HG03280 (cell line): ENCODE results near the gene SYT2.
"Not testable (repeated sequence)": the region's sequence is repeated elsewhere in the genome, so short reads cannot be mapped to it uniquely, and the experiment has no call there.

Experiments
- ATAC-seq: cut with Tn5 transposase; IDR thresholded peaks from one replicate; pipeline ENCODE4 v1.9.1; 2021; ENCODE audit warnings: mild to moderate bottlenecking, moderate library complexity; ENCODE audit not compliant: unreplicated experiment

SYT2 gene

DNA sequence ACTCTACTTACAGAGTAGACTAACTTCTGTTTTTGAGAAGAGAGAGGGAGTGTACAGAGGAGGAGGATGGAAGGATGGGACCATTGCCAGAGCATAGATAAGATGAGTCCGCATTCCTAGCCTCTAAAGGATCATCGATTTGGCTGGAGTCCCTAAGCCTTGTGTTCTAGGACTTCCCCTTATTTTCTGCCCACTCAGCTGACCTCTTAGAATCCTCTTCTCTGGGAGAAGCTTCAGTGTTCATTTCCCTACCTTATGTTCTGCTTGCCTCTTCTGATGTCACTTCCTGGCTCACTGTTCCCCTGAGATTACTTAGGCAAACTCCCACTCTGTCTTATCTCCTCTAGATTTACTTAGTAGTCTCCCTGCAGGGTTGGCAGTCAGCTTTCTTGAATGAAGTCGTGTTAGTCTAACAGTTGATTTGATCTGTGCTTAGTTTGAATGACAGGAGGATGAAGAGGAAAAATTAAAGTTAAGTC, 156.7 kb downstream of the SYT2 start:
- ATAC-seq, result no peak

DNA sequence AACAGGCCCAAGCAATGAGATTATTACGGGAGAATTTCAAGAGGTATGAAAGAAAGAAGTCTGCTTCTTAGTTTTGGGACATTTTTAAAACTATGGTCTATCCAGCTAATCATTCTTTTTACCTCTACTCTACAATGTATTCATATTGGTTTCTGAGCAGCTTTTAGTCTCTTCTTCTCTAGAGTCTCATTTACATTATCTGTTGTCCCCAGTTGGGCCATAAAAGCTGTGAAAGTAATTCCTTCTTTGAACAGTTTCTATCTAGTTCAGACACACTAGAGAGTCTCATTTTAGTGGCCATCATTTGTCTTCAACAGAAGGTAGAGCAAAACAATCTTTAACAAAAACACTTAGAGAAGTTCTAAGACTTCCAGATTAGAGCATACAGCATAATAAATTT, 157.2 kb downstream of the SYT2 start:
- not testable (repeated sequence) for ATAC-seq

DNA sequence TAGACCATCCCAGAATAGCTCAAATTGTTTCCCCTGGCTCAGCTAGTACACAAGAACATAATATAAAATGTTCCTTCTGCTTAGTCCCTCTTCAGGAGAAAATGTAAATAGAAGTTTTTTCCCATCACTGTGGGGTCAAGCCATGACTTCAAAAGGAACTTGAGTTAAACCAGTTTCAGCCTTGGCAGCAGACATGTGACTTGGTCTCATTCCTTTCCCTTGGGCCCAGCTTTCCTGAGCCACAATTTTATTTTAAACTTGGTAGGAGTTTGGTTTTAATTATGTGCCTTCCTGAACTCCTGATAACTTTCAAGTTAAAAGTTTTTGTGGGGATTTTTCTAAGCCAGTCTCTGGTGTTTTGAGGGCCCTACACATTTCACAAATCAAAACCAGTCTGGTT, 157.6 kb downstream of the SYT2 start:
- not testable (repeated sequence) for ATAC-seq

DNA sequence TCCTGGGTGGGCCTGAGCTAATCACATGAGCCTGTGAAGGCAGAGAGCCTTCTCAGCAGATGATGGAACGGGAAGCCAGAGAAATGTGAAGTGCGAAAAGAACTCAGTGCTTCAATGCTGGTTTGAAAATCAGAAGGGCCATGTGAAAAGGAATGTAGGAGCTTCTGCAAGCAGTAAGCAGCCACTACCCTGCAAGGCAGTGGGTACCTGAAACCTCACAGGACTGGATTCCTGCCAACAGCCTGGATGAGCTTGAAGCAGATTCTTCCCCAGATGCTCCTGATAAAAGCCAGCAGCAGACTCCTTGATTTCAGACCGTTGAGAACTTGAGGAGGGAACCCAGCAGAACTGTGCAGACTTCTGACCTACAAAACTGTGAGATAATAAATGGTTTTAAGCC, 158.6 kb downstream of the SYT2 start:
- ATAC-seq, result no peak

DNA sequence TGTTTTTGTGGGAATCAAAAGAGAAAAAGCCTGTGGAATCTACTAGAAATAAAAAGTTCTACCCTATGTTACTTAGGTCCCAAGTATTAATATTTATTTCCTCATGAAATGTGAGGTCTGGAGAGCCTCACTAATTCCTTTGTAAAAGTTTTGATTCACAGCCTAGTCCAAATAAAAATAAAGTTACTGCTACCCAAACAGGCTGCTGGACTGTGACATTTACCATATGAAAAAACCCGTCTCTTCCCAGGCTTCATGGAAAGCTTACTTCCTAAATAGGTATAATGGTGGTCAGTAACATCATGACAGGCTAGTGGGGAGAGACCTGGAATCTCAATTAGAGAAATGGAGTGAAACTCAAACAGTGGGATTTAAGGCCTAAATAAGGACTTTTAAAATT, 160.2 kb downstream of the SYT2 start:
- ATAC-seq, result not testable (repeated sequence)

DNA sequence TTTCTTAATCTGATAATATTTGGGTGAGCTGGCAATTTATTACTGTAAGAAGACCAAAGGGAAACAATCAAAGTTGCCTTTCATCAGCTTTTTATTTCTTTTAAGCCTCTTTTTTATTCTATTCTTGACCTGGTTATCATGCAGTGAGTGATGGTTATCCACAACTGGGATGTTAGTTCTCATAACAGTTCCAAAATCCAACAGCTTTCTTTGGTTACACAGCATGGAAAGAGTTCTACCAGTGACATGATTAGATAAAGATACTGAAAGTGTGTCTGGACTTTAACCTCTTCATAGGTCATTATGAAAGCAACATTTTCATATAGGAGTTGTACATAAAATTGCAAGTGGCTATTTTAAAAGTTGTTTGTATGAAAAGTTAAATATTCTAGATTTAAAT, 163.0 kb downstream of the SYT2 start:
- peak; percentile 44 for ATAC-seq

DNA sequence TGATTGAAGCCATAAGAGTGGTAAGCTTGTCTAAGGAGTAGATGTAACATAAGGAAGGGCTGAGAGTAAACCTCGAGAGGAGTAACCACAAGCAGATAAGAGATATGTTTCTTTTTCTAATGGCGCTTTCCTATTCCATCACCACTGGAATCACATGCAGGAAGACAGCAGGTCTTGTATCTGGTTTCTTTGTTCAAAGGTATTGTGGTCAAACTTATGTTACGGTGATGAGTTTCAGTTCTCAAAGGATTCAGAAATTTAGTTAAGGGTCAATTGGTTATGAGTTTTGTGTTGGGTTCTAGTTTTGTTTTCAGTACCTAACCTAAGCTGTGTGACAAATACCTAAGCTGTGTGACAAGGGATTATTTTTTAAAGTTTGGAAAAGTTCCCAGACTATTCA, 163.5 kb downstream of the SYT2 start:
- ATAC-seq, result peak; percentile 83

DNA sequence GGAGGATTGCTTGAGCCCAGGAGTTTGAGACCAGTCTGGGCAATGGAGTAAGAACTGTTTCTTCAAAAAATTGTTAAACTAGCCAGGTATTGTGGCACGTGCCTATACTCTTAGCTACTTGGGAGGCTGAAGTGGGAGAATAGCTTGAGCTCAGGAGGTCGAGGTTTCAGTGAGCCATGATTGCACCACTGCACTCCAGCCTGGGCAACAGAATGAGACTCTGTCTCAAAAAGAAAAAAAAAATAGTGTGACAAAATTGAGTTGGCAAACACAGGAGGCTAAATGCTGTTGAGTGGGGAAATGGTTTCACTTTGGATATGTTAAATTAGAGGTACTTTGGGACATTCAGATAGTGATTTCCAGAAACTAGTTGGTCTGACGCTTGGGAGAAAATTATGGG, 163.9 kb downstream of the SYT2 start:
- peak; percentile 34 for ATAC-seq

DNA sequence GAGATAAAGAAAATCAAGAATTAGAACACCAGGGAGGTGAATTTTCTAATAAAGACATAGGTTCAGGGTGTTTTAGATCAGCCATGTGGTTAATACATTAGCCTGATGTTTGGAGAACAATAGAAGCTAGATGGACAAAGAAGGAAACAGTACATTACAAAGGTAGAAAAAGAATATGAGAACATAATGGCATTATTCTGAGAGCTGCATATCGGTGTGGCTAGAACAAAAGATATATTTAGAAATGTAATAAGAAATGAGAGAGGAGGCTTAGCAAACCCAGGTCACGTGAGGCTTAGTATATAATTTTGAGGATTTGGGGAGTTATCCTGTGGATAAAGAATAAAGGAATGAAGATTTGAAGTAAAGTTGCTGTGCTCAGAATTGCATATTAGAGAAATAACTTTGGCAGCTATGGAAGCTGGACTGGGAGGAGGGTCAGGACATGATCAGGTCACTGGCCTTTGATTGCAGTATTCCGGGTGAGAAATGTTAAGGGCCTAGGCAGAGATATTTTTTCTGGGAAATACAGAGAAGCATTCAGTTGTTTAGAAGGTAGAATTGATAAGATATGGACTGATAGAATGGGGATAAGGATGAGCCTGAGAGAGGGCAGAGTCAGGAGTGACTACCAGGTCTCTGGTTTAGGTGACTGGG, 164.5 kb downstream of the SYT2 start:
- not testable (repeated sequence) for ATAC-seq

DNA sequence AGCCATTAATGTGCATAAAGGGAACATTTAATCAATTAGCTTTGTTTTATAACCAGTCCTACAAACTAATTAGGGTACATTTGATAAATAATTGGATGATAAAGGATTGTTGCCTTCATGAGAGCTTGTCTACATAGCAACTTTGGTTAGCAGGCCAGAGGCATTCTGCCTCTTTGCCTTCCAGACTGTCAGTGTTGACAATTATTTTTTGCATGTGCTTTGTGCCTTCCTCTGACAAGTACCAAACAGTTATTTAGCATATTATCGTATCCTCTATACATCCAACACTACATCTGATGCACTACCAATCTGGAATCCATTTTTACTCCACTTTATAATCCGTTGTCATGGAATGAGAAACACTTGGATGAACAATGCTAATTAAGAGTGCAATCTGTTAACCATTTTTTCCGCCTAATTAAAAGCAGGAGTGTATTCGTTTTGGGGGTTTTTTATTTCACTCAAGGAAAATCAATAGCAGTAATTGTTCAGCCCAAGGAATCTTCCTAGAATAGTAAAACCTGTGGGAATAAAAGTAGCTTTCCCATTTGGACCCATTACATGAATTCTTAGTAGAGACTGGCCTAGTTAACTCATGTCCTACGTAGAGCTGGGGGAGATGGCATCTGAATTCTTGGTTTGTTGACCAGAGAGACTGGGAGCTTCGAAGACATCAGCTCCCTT, 165.3 kb downstream of the SYT2 start:
- not testable (repeated sequence) for ATAC-seq

DNA sequence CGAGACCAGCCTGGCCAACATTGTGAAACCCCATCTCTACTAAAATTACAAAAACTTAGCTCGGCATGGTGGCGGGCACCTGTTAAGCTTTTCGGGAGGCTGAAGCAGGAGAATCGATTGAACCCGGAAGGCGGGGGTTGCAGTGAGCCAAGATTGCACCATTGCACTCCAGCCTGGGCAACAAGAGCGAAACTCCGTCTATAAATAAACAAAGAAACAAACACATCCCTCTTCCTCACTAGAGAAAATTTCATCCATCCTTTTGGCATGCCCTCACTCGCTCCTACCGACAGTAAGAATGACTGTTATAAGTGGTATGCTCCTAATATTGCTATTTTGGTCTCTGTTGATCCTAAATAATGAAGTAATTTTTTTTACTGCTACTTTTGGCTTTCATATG, 166.7 kb downstream of the SYT2 start:
- not testable (repeated sequence) for ATAC-seq

DNA sequence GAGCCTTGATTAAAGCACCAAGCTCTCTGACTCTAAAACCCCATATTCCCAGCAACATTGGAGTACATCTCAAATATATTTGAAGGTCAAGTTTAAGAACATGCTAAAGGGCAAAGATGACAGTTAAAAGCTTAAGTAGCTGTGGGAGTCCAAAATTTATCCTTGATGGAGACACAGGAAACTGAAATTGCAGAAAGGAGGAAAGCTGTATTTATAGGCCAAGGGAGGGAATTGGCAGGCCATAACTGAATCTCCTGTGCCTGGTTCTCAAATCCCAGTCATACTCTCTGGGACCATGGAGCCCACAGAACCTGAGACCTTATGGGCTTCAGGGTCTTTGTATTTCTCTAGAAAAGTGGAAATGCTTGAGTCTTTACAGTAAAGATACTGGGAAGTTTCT, 167.8 kb downstream of the SYT2 start:
- ATAC-seq, result not testable (repeated sequence)

DNA sequence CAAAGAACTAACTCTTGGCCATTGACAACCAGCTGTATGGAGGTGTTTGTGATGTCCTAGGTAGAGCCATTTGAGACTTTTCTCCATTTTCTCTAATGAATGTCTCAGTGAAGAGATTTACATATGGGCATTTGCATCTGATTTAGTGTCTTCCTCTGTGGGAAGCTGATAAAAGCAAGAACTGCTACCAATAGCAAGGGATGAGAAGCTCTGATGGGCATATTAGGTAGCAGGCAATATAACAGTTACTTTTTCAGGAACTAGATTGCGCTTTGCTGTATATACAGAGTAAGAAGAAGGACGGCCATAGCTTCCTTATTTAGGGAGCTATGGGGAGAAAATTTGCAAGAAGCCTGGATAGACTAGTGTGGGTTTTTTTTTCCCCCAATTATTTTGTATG, 169.4 kb downstream of the SYT2 start:
- not testable (repeated sequence) for ATAC-seq
